Heart left ventricle (tissue), 16 donors: ENCODE measurements around the gene PCCA. TPM values are rescaled to one million over a fixed set of nuclear protein-coding genes. Genes with fewer than 3 reads are reported as not detected.

ENCODE experiments used
- ATAC-seq, 4 donors: fragments of 200-7000 bp; cut with Tn5 transposase; one replicate each; pipeline ENCODE4 v1.9.1; 2020 to 2022; ENCODE audit warnings: moderate library complexity in 4 of 4, mild to moderate bottlenecking in 3 of 4, moderate number of reproducible peaks in 1 of 4
- DNase-seq, 5 donors: peaks; one replicate each; pipeline ENCODE4 v3.0.0-alpha.2; 2020
- H3K27ac ChIP-seq, 12 donors: fragments of 200-600 bp; sonication (generic) in 4 of 12; one replicate each; pipeline versions ENCODE4 v1.5.0 to v1.8.0; 2016 to 2022; ENCODE audit warnings: mild to moderate bottlenecking in 2 of 12
- H3K27me3 ChIP-seq, 9 donors: fragments of 200-600 bp; sonication (generic) in 2 of 9; one replicate each; pipeline versions ENCODE4 v1.5.1 to v1.8.0; 2016 to 2022; ENCODE audit warnings: mild to moderate bottlenecking in 3 of 9
- H3K36me3 ChIP-seq, 9 donors: fragments of 200-600 bp; sonication (generic) in 2 of 9; one replicate each; pipeline versions ENCODE4 v1.5.0 to v1.8.0; 2018 to 2022; ENCODE audit warnings: mild to moderate bottlenecking in 2 of 9
- H3K4me1 ChIP-seq, 12 donors: fragments of 200-600 bp; sonication (generic) in 4 of 12; one replicate each; pipeline versions ENCODE4 v1.5.0 to v1.8.0; 2016 to 2022; ENCODE audit warnings: mild to moderate bottlenecking in 3 of 12
- H3K4me3 ChIP-seq, 12 donors: fragments of 200-600 bp; sonication (generic) in 4 of 12; one replicate each; pipeline versions ENCODE4 v1.5.0 to v1.8.0; 2017 to 2022; ENCODE audit warnings: mild to moderate bottlenecking in 9 of 12, moderate library complexity in 4 of 12
- H3K9me3 ChIP-seq, 12 donors: fragments of 200-600 bp; sonication (generic) in 4 of 12; one replicate each; pipeline versions ENCODE4 v1.5.0 to v1.8.0; 2016 to 2022; ENCODE audit warnings: mild to moderate bottlenecking in 1 of 12
- POLR2A ChIP-seq, 2 donors: fragments of 450-650 bp; IDR thresholded peaks; one replicate each; pipeline ENCODE4 v1.6.1; 2017; ENCODE audit warnings: antibody characterized with exemption in 2 of 2, mild to moderate bottlenecking in 2 of 2, moderate library complexity in 2 of 2
- WGBS, 4 donors: extraction: QIAGEN DNeasy Blood & Tissue Kit in 2 of 4; methylation state at CpG; one replicate each; pipeline versions ENCODE4 v1.1.5 to v1.1.7; 2013 to 2018; 5-methylcytosine and 5-hydroxymethylcytosine counted together
- intact Hi-C, 10 donors: fragments of 100-400 bp; cut with DNase I; formaldehyde crosslinking; loops; one replicate each; pipeline versions ENCODE4 v1.11.1 to v1.14.2; 2022
- polyA plus RNA-seq, 2 donors: library from polyadenylated mRNA; stranded (reverse); fragments of 200-250 nt; gene quantifications; one replicate each; pipeline ENCODE4 v1.2.3, GENCODE V29; 2013
- total RNA-seq, 9 donors: library from RNA; depleted of rRNA in 2 of 9; stranded (reverse); fragments of >200 nt in 2 of 9; fragmentation: NEBNext Ultra II Directional in 3 of 9; extraction: Animal tissue kit (Norgen Biotek cat#: 25700) in 3 of 9; gene quantifications; one replicate each; pipeline versions ENCODE4 v1.1.0 to v1.2.4, GENCODE V29; 2016 to 2023
- TF ChIP-seq, protein P1 (sequence below), 12 donors: fragments of 200-600 bp; sonication (generic) in 4 of 12; IDR thresholded peaks; one replicate each; pipeline versions ENCODE4 v1.5.0 to v1.8.0; 2018 to 2022; ENCODE audit warnings: antibody characterized with exemption in 12 of 12, mild to moderate bottlenecking in 5 of 12
- donor health status: ischemic (EF 13 %, LVEDD 7.1; RV severe dilation, severe dysfunction).
- donor health status: healthy with polysubstance abuse.
- donor health status: DM: no; HTN: yes; CAD: no.
- donor health status: DM: no; HTN: no; CAD: no.
- donor health status: ischemic (EF 25% LVEDD 6.9; RV normal size, moderate dysfunction).
- donor health status: ischemic (EF 25% LVEDD 5.7; RV mildly dilated, moderate dysfunction).
- donor health status: healthy.
- donor health status: DM: yes; HTN: yes; CAD: no.
- donor health status: ischemic (EF 35%, LVEDD 5.7; RV mildly dilated, moderate dysfunction).
- donor health status: nonischemic (EF 11% LVEDD 7.7; RV severe dilation, severe dysfunction).
- donor health status: DM: yes; HTN: yes; CAD: no.
- donor health status: PGD.
- donor health status: ischemic (EF 29% LVEDD 5.4; RV normal size, mild dysfunction).
- donor health status: nonischemic (EF 23%, LVEDD 6.1; RV moderate dilation, normal function).

Gene PCCA
- total and polyA plus RNA-seq, 11 donors = 25.6 to 67.0 (median 40.9) TPM

DNA sequence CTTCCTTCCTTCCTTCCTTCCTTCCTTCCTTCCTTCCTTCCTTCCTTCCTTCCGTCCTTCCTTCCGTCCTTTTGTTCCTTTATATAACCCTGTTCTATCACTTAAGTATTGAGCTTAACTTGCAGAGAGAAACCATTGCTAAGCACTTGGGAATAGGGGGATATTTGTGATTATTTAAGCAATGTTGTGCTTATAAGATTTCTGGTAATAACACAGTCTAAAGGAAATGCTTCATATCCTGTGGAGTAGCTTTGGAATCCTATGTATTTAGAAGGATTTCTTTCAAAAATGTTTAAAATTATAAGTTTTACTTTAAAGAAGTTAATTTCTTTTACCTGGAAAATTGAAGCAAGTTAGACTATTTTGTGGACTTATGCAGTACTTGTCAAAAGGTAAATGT, 209.8 kb downstream of the PCCA start:
- intact Hi-C loops = no loop called here
- TF ChIP-seq, protein P1, sequence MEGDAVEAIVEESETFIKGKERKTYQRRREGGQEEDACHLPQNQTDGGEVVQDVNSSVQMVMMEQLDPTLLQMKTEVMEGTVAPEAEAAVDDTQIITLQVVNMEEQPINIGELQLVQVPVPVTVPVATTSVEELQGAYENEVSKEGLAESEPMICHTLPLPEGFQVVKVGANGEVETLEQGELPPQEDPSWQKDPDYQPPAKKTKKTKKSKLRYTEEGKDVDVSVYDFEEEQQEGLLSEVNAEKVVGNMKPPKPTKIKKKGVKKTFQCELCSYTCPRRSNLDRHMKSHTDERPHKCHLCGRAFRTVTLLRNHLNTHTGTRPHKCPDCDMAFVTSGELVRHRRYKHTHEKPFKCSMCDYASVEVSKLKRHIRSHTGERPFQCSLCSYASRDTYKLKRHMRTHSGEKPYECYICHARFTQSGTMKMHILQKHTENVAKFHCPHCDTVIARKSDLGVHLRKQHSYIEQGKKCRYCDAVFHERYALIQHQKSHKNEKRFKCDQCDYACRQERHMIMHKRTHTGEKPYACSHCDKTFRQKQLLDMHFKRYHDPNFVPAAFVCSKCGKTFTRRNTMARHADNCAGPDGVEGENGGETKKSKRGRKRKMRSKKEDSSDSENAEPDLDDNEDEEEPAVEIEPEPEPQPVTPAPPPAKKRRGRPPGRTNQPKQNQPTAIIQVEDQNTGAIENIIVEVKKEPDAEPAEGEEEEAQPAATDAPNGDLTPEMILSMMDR (IDR thresholded peaks at IDR 0.05) = no peak
- TF ChIP-seq POLR2A (IDR thresholded peaks at IDR 0.05) = no peak

DNA sequence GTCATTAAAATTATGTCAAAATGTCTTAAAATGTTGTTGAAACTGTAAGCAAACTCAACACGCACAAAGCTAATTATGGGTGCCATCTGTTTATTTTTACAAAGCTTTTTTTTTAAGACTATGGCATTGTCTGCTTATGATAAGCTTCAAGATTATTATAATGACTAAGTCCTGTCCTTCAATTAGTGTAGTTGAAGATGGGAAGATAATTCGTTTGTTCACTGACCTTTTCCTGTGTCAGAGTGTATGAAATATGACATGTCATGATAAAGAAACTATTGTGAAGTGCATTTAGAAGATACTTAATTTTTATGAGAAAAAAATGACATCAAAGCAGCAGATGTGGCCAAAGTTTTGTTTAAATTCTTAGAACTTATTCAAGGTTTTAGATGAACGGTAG, 211.3 kb downstream of the PCCA start:
- TF ChIP-seq POLR2A (IDR thresholded peaks at IDR 0.05) = no peak
- TF ChIP-seq, protein P1 (IDR thresholded peaks at IDR 0.05) = no peak

More for the DNA sequence above, 209.8 kb downstream of the PCCA start:
- Histone ChIP-seq H3K4me1 (peaks cover 0 to 6% (median 0%) of the 10 kb centered on the region in 12 donors), H3K4me3 (no peak overlapping the region), H3K27ac (no peak overlapping the region), H3K9me3 (no peaks in the 10 kb centered on the region), H3K36me3 (peaks cover 0 to 6% (median 0%) of the 10 kb centered on the region in 9 donors), H3K27me3 (no peaks in the 10 kb centered on the region)
- no peak for DNase-seq
- WGBS, 4 donors = 67 to 84% (median 77%) methylated on average over 1 to 2 of the region's 2 CpGs
- no peak for ATAC-seq

DNA sequence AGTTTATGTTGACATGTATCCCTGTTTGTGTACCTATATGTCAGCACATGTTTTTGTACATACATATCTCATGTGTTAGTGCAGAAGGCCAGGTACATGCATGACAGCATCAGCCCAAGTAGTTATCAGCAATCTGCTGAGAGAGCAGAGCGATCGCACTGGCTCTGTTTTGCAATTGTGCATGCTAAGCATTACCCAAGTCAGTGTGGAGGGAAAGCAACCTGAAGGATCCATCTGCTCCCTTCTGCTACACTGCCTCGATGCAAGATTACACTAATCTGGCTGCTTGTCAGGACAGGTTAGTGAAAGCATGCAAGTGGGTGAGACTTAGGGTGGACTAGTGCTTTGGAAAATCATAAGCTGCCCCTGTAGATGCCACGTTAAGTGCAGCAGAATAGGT, 211.8 kb downstream of the PCCA start:
- no peak for ATAC-seq
- Histone ChIP-seq H3K27me3 (no peaks in the 10 kb centered on the region), H3K9me3 (no peaks in the 10 kb centered on the region), H3K27ac (no peak overlapping the region), H3K4me1 (peaks cover 0 to 6% (median 0%) of the 10 kb centered on the region in 12 donors), H3K4me3 (no peak overlapping the region), H3K36me3 (peaks cover 0 to 9% (median 0%) of the 10 kb centered on the region in 9 donors)
- intact Hi-C loops = no loop called here
- TF ChIP-seq POLR2A (IDR thresholded peaks at IDR 0.05) = no peak
- TF ChIP-seq, protein P1 (IDR thresholded peaks at IDR 0.05) = no peak
- no peak for DNase-seq
- 88 to 98% (median 91%) methylated on average over 3 to 4 of the region's 4 CpGs for WGBS, 4 donors

More for the DNA sequence above, 211.3 kb downstream of the PCCA start:
- no peak overlapping the region for H3K4me3 ChIP-seq
- no peaks in the 10 kb centered on the region for H3K27me3 ChIP-seq
- no peak for ATAC-seq
- DNase-seq = no peak
- no peak overlapping the region for H3K27ac ChIP-seq
- H3K4me1 ChIP-seq = peaks cover 0 to 6% (median 0%) of the 10 kb centered on the region in 12 donors
- no peaks in the 10 kb centered on the region for H3K9me3 ChIP-seq
- peaks cover 0 to 9% (median 0%) of the 10 kb centered on the region in 9 donors for H3K36me3 ChIP-seq
- WGBS, 4 donors = 81 to 89% (median 84%) methylated on average over 3 of the region's 3 CpGs
- intact Hi-C loops = no loop called here

DNA sequence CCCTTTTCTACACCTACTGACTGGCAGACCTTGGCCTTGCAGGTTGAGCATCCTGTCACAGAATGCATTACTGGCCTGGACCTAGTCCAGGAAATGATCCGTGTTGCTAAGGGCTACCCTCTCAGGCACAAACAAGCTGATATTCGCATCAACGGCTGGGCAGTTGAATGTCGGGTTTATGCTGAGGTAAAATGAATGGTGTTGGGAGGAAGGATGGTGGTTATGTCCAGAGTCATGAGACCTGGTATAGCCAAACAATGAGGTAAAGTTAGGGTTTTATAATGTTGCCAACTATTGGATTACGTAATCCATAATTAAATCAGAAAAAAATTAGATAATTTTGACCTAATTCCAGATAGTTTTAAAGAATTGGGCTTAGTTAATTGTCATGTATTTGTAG, 212.5 kb downstream of the PCCA start:
- Histone ChIP-seq H3K4me1 (peaks cover 0 to 6% (median 0%) of the 10 kb centered on the region in 12 donors), H3K27ac (no peak overlapping the region), H3K9me3 (no peaks in the 10 kb centered on the region), H3K4me3 (no peak overlapping the region), H3K27me3 (no peaks in the 10 kb centered on the region), H3K36me3 (peaks cover 0 to 9% (median 0%) of the 10 kb centered on the region in 9 donors)
- DNase-seq = no peak
- no peak for ATAC-seq
- intact Hi-C loops = no loop called here
- WGBS, 4 donors = 56 to 72% (median 60%) methylated on average over 5 of the region's 5 CpGs
- TF ChIP-seq, protein P1 (IDR thresholded peaks at IDR 0.05) = no peak
- TF ChIP-seq POLR2A (IDR thresholded peaks at IDR 0.05) = no peak
